H1 (cell line): ENCODE results near the gene ADGRV1. TPM values are rescaled to one million over a fixed set of nuclear protein-coding genes. Genes with fewer than 3 reads are reported as not detected.

Source experiments
- CTCF ChIA-PET: fragments of 300-600 bp; sonication (Branson Sonifier 250); formaldehyde crosslinking; loops from one replicate; lab custom pipeline; 2021; ENCODE audit not compliant: partially characterized antibody; lab: Charles Lee
- POLR2A ChIA-PET: fragments of 300-600 bp; sonication (Branson Sonifier 250); formaldehyde crosslinking; loops from one replicate; lab custom pipeline; 2021; ENCODE audit warnings: inconsistent platforms; ENCODE audit not compliant: partially characterized antibody; lab: Charles Lee
- DNase-seq, 2 experiments: peaks; one replicate each; pipeline versions ENCODE4 v3.0.0 to v3.0.0-alpha.2; 2010 to 2022; ENCODE audit warnings: low spot score in 2 of 2, low read depth in 1 of 2, mixed read lengths in 1 of 2
- FAIRE-seq: peaks from 2 replicates; lab custom pipeline; 2011; peaks lifted over from hg19 to GRCh38; lab: Jason Lieb, UNC
- H2AFZ ChIP-seq: 2 replicates; pipeline ENCODE4 v1.8.1; 2012; ENCODE audit warnings: low read length, inconsistent platforms
- H2AK5ac ChIP-seq: 2 replicates; pipeline ENCODE4 v1.6.1; 2013; ENCODE audit warnings: low read depth, low read length
- H2BK120ac ChIP-seq: replicated peaks from 2 replicates; pipeline ENCODE3; 2013; ENCODE audit warnings: low read depth, low read length, inconsistent platforms
- H2BK12ac ChIP-seq: 2 replicates; pipeline ENCODE4 v1.6.1; 2013; ENCODE audit warnings: low read depth, low read length
- H2BK15ac ChIP-seq: 2 replicates; pipeline ENCODE4 v1.6.1; 2013; ENCODE audit warnings: low read length
- H2BK20ac ChIP-seq: 2 replicates; pipeline ENCODE4 v1.6.1; 2013; ENCODE audit warnings: low read length
- H2BK5ac ChIP-seq: 2 replicates; pipeline ENCODE4 v1.6.1; 2013; ENCODE audit warnings: low read depth, low read length
- H3K14ac ChIP-seq: 2 replicates; pipeline ENCODE4 v1.6.1; 2013; ENCODE audit warnings: inconsistent platforms; ENCODE audit not compliant: insufficient read length
- H3K18ac ChIP-seq: 2 replicates; pipeline ENCODE4 v1.6.1; 2013; ENCODE audit warnings: low read length; ENCODE audit errors: extremely low read depth
- H3K23ac ChIP-seq: 2 replicates; pipeline ENCODE4 v1.6.1; 2013; ENCODE audit warnings: inconsistent platforms; ENCODE audit not compliant: insufficient read length
- H3K23me2 ChIP-seq: 2 replicates; pipeline ENCODE4 v1.6.1; 2013; ENCODE audit warnings: low read depth, low read length
- H3K27ac ChIP-seq: 2 replicates; pipeline ENCODE4 v1.6.1; 2011; ENCODE audit warnings: low read depth, low read length, inconsistent platforms
- H3K27me3 ChIP-seq, 4 experiments: replicated peaks in 1 of 4; 1 replicate in 1 of 4; 2 replicates in 3 of 4; pipeline versions ENCODE4 v1.6.1 to v1.8.1; 2011 to 2013; ENCODE audit warnings: low read length in 3 of 4, mild to moderate bottlenecking in 3 of 4, inconsistent platforms in 2 of 4, mixed read lengths in 2 of 4, moderate library complexity in 1 of 4; ENCODE audit not compliant: control insufficient read depth in 3 of 4, insufficient read depth in 3 of 4; ENCODE audit errors: extremely low read depth in 1 of 4
- H3K36me3 ChIP-seq, 4 experiments: 2 replicates each; pipeline versions ENCODE4 v1.6.1 to v1.8.1; 2011 to 2013; ENCODE audit warnings: mild to moderate bottlenecking in 4 of 4, low read length in 3 of 4, moderate library complexity in 2 of 4, control low read depth in 1 of 4, inconsistent platforms in 1 of 4; ENCODE audit not compliant: insufficient read depth in 4 of 4, control insufficient read depth in 2 of 4
- H3K4ac ChIP-seq: replicated peaks from 2 replicates; pipeline ENCODE3; 2013; ENCODE audit warnings: low read length, low read depth, mixed read lengths, inconsistent platforms; ENCODE audit not compliant: insufficient read length
- H3K4me1 ChIP-seq, 4 experiments: replicated peaks in 1 of 4; 1 replicate in 1 of 4; 2 replicates in 3 of 4; pipeline versions ENCODE4 v1.6.1 to v1.8.1; 2011 to 2013; ENCODE audit warnings: low read length in 3 of 4, inconsistent platforms in 2 of 4, mixed read lengths in 1 of 4; ENCODE audit not compliant: insufficient read depth in 4 of 4, control insufficient read depth in 3 of 4
- H3K4me2 ChIP-seq, 2 experiments: 2 replicates each; pipeline versions ENCODE4 v1.6.1 to v1.8.1; 2011 to 2013; ENCODE audit warnings: low read depth in 2 of 2, low read length in 2 of 2, control low read depth in 1 of 2, inconsistent platforms in 1 of 2, mild to moderate bottlenecking in 1 of 2; ENCODE audit not compliant: insufficient read depth in 1 of 2
- H3K4me3 ChIP-seq, 4 experiments: fragments of 200-600, 300-600 bp in 1 of 4; sonication (generic), shearing (Covaris generic), sonication (Bioruptor Twin) in 1 of 4; 2 replicates each; pipeline versions ENCODE4 v1.5.1 to v1.8.1; 2011 to 2016; ENCODE audit warnings: low read length in 4 of 4, low read depth in 3 of 4, control low read depth in 2 of 4, inconsistent platforms in 2 of 4, mild to moderate bottlenecking in 2 of 4, mixed read lengths in 1 of 4, moderate library complexity in 1 of 4; ENCODE audit not compliant: insufficient read depth in 2 of 4; ENCODE audit errors: extremely low read depth in 1 of 4
- H3K56ac ChIP-seq: replicated peaks from 2 replicates; pipeline ENCODE3; 2013; ENCODE audit warnings: low read depth, mild to moderate bottlenecking, mixed read lengths, low read length, inconsistent platforms; ENCODE audit not compliant: insufficient read length
- H3K79me1 ChIP-seq: 2 replicates; pipeline ENCODE4 v1.6.1; 2013; ENCODE audit warnings: low read depth, low read length, control low read depth
- H3K79me2 ChIP-seq, 2 experiments: 2 replicates each; pipeline versions ENCODE4 v1.6.1 to v1.8.1; 2012 to 2013; ENCODE audit warnings: low read length in 2 of 2, mild to moderate bottlenecking in 2 of 2, inconsistent platforms in 1 of 2; ENCODE audit not compliant: insufficient read depth in 2 of 2, control insufficient read depth in 1 of 2
- H3K9ac ChIP-seq, 4 experiments: replicated peaks in 1 of 4; 1 replicate in 1 of 4; 2 replicates in 3 of 4; pipeline versions ENCODE4 v1.6.1 to v1.8.1; 2011 to 2013; ENCODE audit warnings: low read depth in 3 of 4, low read length in 3 of 4, control low read depth in 2 of 4, mild to moderate bottlenecking in 2 of 4, moderate library complexity in 2 of 4, inconsistent platforms in 1 of 4; ENCODE audit errors: extremely low read depth in 1 of 4
- H3K9me3 ChIP-seq, 2 experiments: 2 replicates each; pipeline versions ENCODE4 v1.6.1 to v1.8.1; 2012 to 2013; ENCODE audit warnings: mild to moderate bottlenecking in 2 of 2, moderate library complexity in 2 of 2, control low read depth in 1 of 2, inconsistent platforms in 1 of 2, low read depth in 1 of 2, low read length in 1 of 2, mixed read lengths in 1 of 2; ENCODE audit not compliant: insufficient read depth in 2 of 2
- H4K20me1 ChIP-seq, 2 experiments: replicated peaks in 1 of 2; 2 replicates each; pipeline versions ENCODE3 to v1.8.1; 2011 to 2013; ENCODE audit warnings: inconsistent platforms in 2 of 2, low read length in 2 of 2, mild to moderate bottlenecking in 1 of 2; ENCODE audit not compliant: insufficient read depth in 2 of 2, control insufficient read depth in 1 of 2
- H4K5ac ChIP-seq: 2 replicates; pipeline ENCODE4 v1.6.1; 2013; ENCODE audit warnings: low read length, low read depth, mixed read lengths, inconsistent platforms; ENCODE audit not compliant: insufficient read length
- H4K8ac ChIP-seq: 2 replicates; pipeline ENCODE4 v1.8.0; 2013; ENCODE audit warnings: mild to moderate bottlenecking, moderate library complexity, low read length, inconsistent platforms; ENCODE audit not compliant: insufficient read depth; ENCODE audit errors: extremely low read depth
- H4K91ac ChIP-seq: replicated peaks from 2 replicates; pipeline ENCODE3; 2013; ENCODE audit warnings: low read length, mixed read lengths, inconsistent platforms; ENCODE audit not compliant: insufficient read length
- EGR1 ChIP-seq: IDR thresholded peaks from 2 replicates; pipeline ENCODE4 v1.6.1; 2011; ENCODE audit warnings: low read depth, low read length, borderline replicate concordance
- HDAC6 ChIP-seq: IDR thresholded peaks from one replicate; pipeline ENCODE4 v1.7.1; 2012; ENCODE audit warnings: low read depth, mild to moderate bottlenecking, inconsistent platforms, low read length, moderate library complexity
- RBBP5 ChIP-seq: IDR thresholded peaks from 2 replicates; pipeline ENCODE4 v1.7.1; 2012; ENCODE audit warnings: low read depth, mild to moderate bottlenecking, inconsistent platforms, low read length, moderate library complexity, borderline replicate concordance
- SIX5 ChIP-seq: IDR thresholded peaks from 2 replicates; pipeline ENCODE4 v1.6.1; 2011; ENCODE audit warnings: mild to moderate bottlenecking, low read depth, low read length
- SUZ12 ChIP-seq: fragments of 200-600 bp; sonication (generic); IDR thresholded peaks from 2 replicates; pipeline ENCODE4 v1.6.1; 2012; ENCODE audit warnings: mild to moderate bottlenecking, inconsistent platforms, low read length, moderate library complexity, mixed read lengths
- YY1 ChIP-seq: IDR thresholded peaks from 2 replicates; pipeline ENCODE4 v1.6.1; 2011; ENCODE audit warnings: low read depth, mild to moderate bottlenecking, low read length
- WGBS, 2 experiments: shearing (Covaris generic) in 1 of 2; methylation state at CpG; one replicate each; pipeline versions ENCODE4 v1.1.6 to v1.1.7; 2013 to 2015; ENCODE audit warnings: low lambda C conversion rate in 2 of 2, mixed read lengths in 2 of 2, inconsistent platforms in 1 of 2, low coverage in 1 of 2, missing lambda C conversion rate in 1 of 2; ENCODE audit not compliant: insufficient replicate concordance in 2 of 2, insufficient coverage in 1 of 2, insufficient read length in 1 of 2; ENCODE audit errors: extremely low coverage in 1 of 2, missing lambda C conversion rate in 1 of 2; 5-methylcytosine and 5-hydroxymethylcytosine counted together
- polyA plus RNA-seq, 7 experiments: library from polyadenylated mRNA; depleted of rRNA in 3 of 7; stranded (reverse) in 5 of 7; unstranded in 2 of 7; fragments of >200 nt in 5 of 7; fragments of 200-250 nt in 2 of 7; gene quantifications; 1 replicate in 5 of 7; 2 replicates in 1 of 7; 4 replicates in 1 of 7; pipeline versions ENCODE4 v1.2.1 to v1.2.3, GENCODE V29; 2011 to 2013; ENCODE audit warnings: missing spikeins in 2 of 7, mixed read lengths in 2 of 7
- total RNA-seq: library from RNA; stranded (reverse); fragmentation: NEBNext Ultra II Directional; extraction: Animal tissue kit (Norgen Biotek cat#: 25700); gene quantifications from 2 replicates; pipeline ENCODE4 v1.2.1, GENCODE V29; 2021
- TF ChIP-seq, protein P1 (sequence below): IDR thresholded peaks from 2 replicates; pipeline ENCODE4 v1.6.1; 2012; ENCODE audit warnings: inconsistent platforms
- TF ChIP-seq, protein P2 (sequence below): IDR thresholded peaks from 2 replicates; pipeline ENCODE4 v1.6.1; 2012; ENCODE audit warnings: low read length, inconsistent platforms
- TF ChIP-seq, protein P3 (sequence below): IDR thresholded peaks from 2 replicates; pipeline ENCODE4 v1.6.1; 2011; ENCODE audit warnings: low read length, improper control_type of control experiment

ADGRV1 gene
- total and polyA plus RNA-seq, 2 of the 8 experiments (the other 6 are each of a cell fraction or from before 2014, with no cell fraction given): 53.1 to 62.2 TPM

DNA sequence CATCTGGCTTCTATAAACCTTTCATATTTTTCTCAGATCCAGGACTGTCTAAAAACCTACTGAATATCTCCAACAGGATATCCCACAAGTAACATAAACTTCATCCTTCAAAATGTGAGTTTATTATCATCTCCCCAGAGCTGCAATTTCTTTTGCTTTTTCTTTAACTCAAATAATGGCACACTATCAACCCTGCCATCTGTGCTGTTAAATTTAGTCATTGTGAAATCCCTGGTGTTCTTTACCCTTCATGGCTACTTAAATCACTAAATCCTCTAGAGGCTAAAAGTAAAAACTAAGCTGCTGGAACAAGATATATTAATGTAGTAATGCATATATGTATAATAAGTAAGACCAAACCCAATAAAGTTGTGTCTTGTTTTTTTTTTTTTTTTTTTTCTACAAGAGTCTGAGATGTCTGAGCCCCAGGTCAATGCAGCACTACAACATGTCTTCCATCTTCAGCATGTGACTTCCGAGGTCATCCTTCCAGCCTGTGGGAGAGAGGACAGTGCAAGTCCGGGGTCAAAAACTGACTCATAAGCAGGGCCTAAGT, 362.9 kb downstream of the ADGRV1 start:
- POLR2A ChIA-PET: no interaction called here
- Histone ChIP-seq H3K27ac (no peak overlapping the region), H2BK15ac (no peak overlapping the region), H4K20me1 (no peaks in the 10 kb centered on the region), H3K4ac (no peak overlapping the region), H3K9ac (no peak overlapping the region), H2BK5ac (no peak overlapping the region), H3K4me3 (no peak overlapping the region), H2AK5ac (no peak overlapping the region), H2BK12ac (no peak overlapping the region), H4K91ac (no peak overlapping the region), H4K8ac (no peak overlapping the region), H2BK20ac (no peak overlapping the region), H3K23ac (no peak overlapping the region), H3K14ac (no peak overlapping the region), H3K18ac (no peak overlapping the region), H3K4me2 (no peak overlapping the region)
- FAIRE-seq: no peak
- TF ChIP-seq EGR1 (no peak), YY1 (no peak), SIX5 (no peak), SUZ12 (no peak), HDAC6 (no peak), RBBP5 (no peak)
- TF ChIP-seq, protein P1, sequence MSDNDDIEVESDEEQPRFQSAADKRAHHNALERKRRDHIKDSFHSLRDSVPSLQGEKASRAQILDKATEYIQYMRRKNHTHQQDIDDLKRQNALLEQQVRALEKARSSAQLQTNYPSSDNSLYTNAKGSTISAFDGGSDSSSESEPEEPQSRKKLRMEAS: no peak
- TF ChIP-seq, protein P2, sequence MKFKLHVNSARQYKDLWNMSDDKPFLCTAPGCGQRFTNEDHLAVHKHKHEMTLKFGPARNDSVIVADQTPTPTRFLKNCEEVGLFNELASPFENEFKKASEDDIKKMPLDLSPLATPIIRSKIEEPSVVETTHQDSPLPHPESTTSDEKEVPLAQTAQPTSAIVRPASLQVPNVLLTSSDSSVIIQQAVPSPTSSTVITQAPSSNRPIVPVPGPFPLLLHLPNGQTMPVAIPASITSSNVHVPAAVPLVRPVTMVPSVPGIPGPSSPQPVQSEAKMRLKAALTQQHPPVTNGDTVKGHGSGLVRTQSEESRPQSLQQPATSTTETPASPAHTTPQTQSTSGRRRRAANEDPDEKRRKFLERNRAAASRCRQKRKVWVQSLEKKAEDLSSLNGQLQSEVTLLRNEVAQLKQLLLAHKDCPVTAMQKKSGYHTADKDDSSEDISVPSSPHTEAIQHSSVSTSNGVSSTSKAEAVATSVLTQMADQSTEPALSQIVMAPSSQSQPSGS: no peak
- TF ChIP-seq, protein P3, sequence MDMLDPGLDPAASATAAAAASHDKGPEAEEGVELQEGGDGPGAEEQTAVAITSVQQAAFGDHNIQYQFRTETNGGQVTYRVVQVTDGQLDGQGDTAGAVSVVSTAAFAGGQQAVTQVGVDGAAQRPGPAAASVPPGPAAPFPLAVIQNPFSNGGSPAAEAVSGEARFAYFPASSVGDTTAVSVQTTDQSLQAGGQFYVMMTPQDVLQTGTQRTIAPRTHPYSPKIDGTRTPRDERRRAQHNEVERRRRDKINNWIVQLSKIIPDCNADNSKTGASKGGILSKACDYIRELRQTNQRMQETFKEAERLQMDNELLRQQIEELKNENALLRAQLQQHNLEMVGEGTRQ: no peak
- TF ChIP-seq, all 59 proteins: peak for 0
- Histone ChIP-seq H3K27me3 (no peaks in the 10 kb centered on the region), H2BK120ac (no peak overlapping the region), H3K4me1 (no peaks in the 10 kb centered on the region), H3K56ac (no peak overlapping the region), H3K9me3 (no peaks in the 10 kb centered on the region), H4K5ac (no peak overlapping the region), H3K23me2 (no peaks in the 10 kb centered on the region), H3K79me2 (no peaks in the 10 kb centered on the region), H3K36me3 (peaks cover 0 to 11% (median 2%) of the 10 kb centered on the region in 4 experiments; a peak in 2 of 8 replicates), H3K79me1 (no peaks in the 10 kb centered on the region), H2AFZ (no peak overlapping the region)
- no peak for DNase-seq
- CTCF ChIA-PET: no interaction called here
- 95% methylated on average over 2 of the region's 2 CpGs; no CpG with 5 or more reads in 1 of the 2 experiments for WGBS, 2 experiments
